Erythroblast (primary cell): ENCODE data around the gene SHISA6.

ENCODE experiments used
- GATA1 ChIP-seq: IDR thresholded peaks from 2 replicates; pipeline ENCODE4 v1.6.1; 2011; ENCODE audit warnings: low read depth, mild to moderate bottlenecking, control low read depth, low read length, moderate library complexity
- POLR2A ChIP-seq: IDR thresholded peaks from 2 replicates; pipeline ENCODE4 v1.6.1; 2011; ENCODE audit warnings: mild to moderate bottlenecking, low read length

GRCh38 chr17:11324846-11325420 lies 83.9 kb downstream of the SHISA6 start:
- TF ChIP-seq POLR2A: no peak
- TF ChIP-seq GATA1: no peak
